H9 (cell line): ENCODE data around the gene GCC2. TPM values are rescaled to one million over a fixed set of nuclear protein-coding genes. Genes with fewer than 3 reads are reported as not detected.

Experiments used
- DNase-seq: peaks from one replicate; pipeline ENCODE4 v3.0.0-alpha.2; 2017
- H2AFZ ChIP-seq: one replicate; pipeline ENCODE4 v1.6.1; 2013; ENCODE audit warnings: mild to moderate bottlenecking, low read length, control low read depth, moderate library complexity
- H2AK5ac ChIP-seq: 2 replicates; pipeline ENCODE4 v1.6.1; 2013; ENCODE audit warnings: low read length, control low read depth, mixed read lengths; ENCODE audit not compliant: insufficient read length
- H2BK120ac ChIP-seq: one replicate; pipeline ENCODE4 v1.6.1; 2013; ENCODE audit warnings: low read depth, mild to moderate bottlenecking, low read length, control low read depth, inconsistent platforms; ENCODE audit not compliant: poor library complexity, severe bottlenecking
- H2BK12ac ChIP-seq: 2 replicates; pipeline ENCODE4 v1.6.1; 2013; ENCODE audit warnings: low read length, control low read depth, mixed read lengths, low read depth; ENCODE audit not compliant: insufficient read length
- H2BK15ac ChIP-seq: 2 replicates; pipeline ENCODE4 v1.6.1; 2013; ENCODE audit warnings: low read depth, low read length, control low read depth
- H2BK20ac ChIP-seq: one replicate; pipeline ENCODE4 v1.6.1; 2013; ENCODE audit warnings: low read depth, mild to moderate bottlenecking, low read length, control low read depth, inconsistent platforms; ENCODE audit not compliant: poor library complexity, severe bottlenecking
- H2BK5ac ChIP-seq: 2 replicates; pipeline ENCODE4 v1.6.1; 2013; ENCODE audit warnings: low read length, control low read depth, mixed read lengths; ENCODE audit not compliant: insufficient read length
- H3K14ac ChIP-seq: 2 replicates; pipeline ENCODE4 v1.6.1; 2013; ENCODE audit warnings: low read length, control low read depth; ENCODE audit not compliant: insufficient read depth
- H3K18ac ChIP-seq: 2 replicates; pipeline ENCODE4 v1.6.1; 2013; ENCODE audit warnings: low read depth, mild to moderate bottlenecking, mixed read lengths, low read length, control low read depth; ENCODE audit not compliant: insufficient read length
- H3K23ac ChIP-seq: 2 replicates; pipeline ENCODE4 v1.6.1; 2013; ENCODE audit warnings: low read length, control low read depth, mixed read lengths, low read depth; ENCODE audit not compliant: insufficient read length
- H3K23me2 ChIP-seq: 2 replicates; pipeline ENCODE4 v1.6.1; 2013; ENCODE audit warnings: low read depth, mild to moderate bottlenecking, mixed read lengths, low read length, control low read depth; ENCODE audit not compliant: insufficient read length, poor library complexity, severe bottlenecking
- H3K27ac ChIP-seq: 2 replicates; pipeline ENCODE4 v1.5.1; 2013; ENCODE audit warnings: low read length, control low read depth, mixed read lengths, low read depth; ENCODE audit not compliant: insufficient read length
- H3K27me3 ChIP-seq: 2 replicates; pipeline ENCODE4 v1.6.1; 2013; ENCODE audit warnings: low read length, control low read depth, inconsistent platforms; ENCODE audit not compliant: insufficient read depth
- H3K4ac ChIP-seq: 2 replicates; pipeline ENCODE4 v1.6.1; 2013; ENCODE audit warnings: low read depth, mild to moderate bottlenecking, control low read depth, inconsistent platforms, low read length, moderate library complexity
- H3K4me1 ChIP-seq: 2 replicates; pipeline ENCODE4 v1.6.1; 2013; ENCODE audit warnings: low read length, control low read depth, inconsistent platforms; ENCODE audit not compliant: insufficient read depth
- H3K4me2 ChIP-seq: 2 replicates; pipeline ENCODE4 v1.6.1; 2013; ENCODE audit warnings: low read length, control low read depth, mixed read lengths; ENCODE audit not compliant: insufficient read length, insufficient read depth
- H3K56ac ChIP-seq: 2 replicates; pipeline ENCODE4 v1.6.1; 2013; ENCODE audit warnings: low read depth, mild to moderate bottlenecking, mixed read lengths, low read length, control low read depth; ENCODE audit not compliant: insufficient read length
- H3K79me1 ChIP-seq: 2 replicates; pipeline ENCODE4 v1.6.1; 2013; ENCODE audit warnings: low read depth, mild to moderate bottlenecking, moderate library complexity, low read length, control low read depth, inconsistent platforms; ENCODE audit not compliant: insufficient read depth, poor library complexity, severe bottlenecking
- H3K79me2 ChIP-seq: 2 replicates; pipeline ENCODE4 v1.6.1; 2013; ENCODE audit warnings: low read length, control low read depth, inconsistent platforms; ENCODE audit not compliant: insufficient read depth
- H3K9ac ChIP-seq: 2 replicates; pipeline ENCODE4 v1.6.1; 2013; ENCODE audit warnings: low read length, control low read depth, mixed read lengths; ENCODE audit not compliant: insufficient read length; ENCODE audit errors: extremely low read depth
- H3K9me3 ChIP-seq: one replicate; pipeline ENCODE4 v1.6.1; 2013; ENCODE audit warnings: low read depth, low read length, inconsistent platforms; ENCODE audit not compliant: control insufficient read depth
- H3T11ph ChIP-seq: one replicate; pipeline ENCODE4 v1.6.1; 2013; ENCODE audit warnings: mild to moderate bottlenecking, low read length, control low read depth, inconsistent platforms
- H4K20me1 ChIP-seq: one replicate; pipeline ENCODE4 v1.6.1; 2013; ENCODE audit not compliant: control insufficient read depth, insufficient read length, insufficient read depth
- H4K5ac ChIP-seq: 2 replicates; pipeline ENCODE4 v1.6.1; 2013; ENCODE audit warnings: low read depth, mild to moderate bottlenecking, mixed read lengths, low read length, control low read depth; ENCODE audit not compliant: insufficient read length
- H4K8ac ChIP-seq: replicated peaks from 2 replicates; pipeline ENCODE4 v1.6.1; 2013; ENCODE audit warnings: low read length, control low read depth, mixed read lengths, low read depth; ENCODE audit not compliant: insufficient read length
- H4K91ac ChIP-seq: 2 replicates; pipeline ENCODE4 v1.6.1; 2013; ENCODE audit warnings: low read depth, mild to moderate bottlenecking, moderate library complexity, mixed read lengths, low read length, control low read depth; ENCODE audit not compliant: insufficient read length
- H3K27ac Mint-ChIP-seq, 3 experiments: 2 replicates in 2 of 3; 3 replicates in 1 of 3; pipeline ENCODE4 v1.8.0; 2020 to 2021; ENCODE audit warnings: mixed read lengths in 3 of 3, mild to moderate bottlenecking in 1 of 3, moderate library complexity in 1 of 3
- H3K27me3 Mint-ChIP-seq: 2 replicates; pipeline ENCODE4 v1.8.0; 2021; ENCODE audit warnings: low read depth, mild to moderate bottlenecking, moderate library complexity, mixed read lengths
- H3K36me3 Mint-ChIP-seq, 3 experiments: 2 replicates in 2 of 3; 3 replicates in 1 of 3; pipeline ENCODE4 v1.8.0; 2020 to 2021; ENCODE audit warnings: low read depth in 3 of 3, mixed read lengths in 3 of 3; ENCODE audit not compliant: insufficient read depth in 1 of 3
- H3K4me1 Mint-ChIP-seq, 2 experiments: 2 replicates each; pipeline ENCODE4 v1.8.0; 2020; ENCODE audit warnings: mixed read lengths in 2 of 2
- H3K4me3 Mint-ChIP-seq, 2 experiments: 2 replicates in 1 of 2; 3 replicates in 1 of 2; pipeline ENCODE4 v1.8.0; 2020 to 2021; ENCODE audit warnings: mild to moderate bottlenecking in 2 of 2, mixed read lengths in 2 of 2, moderate library complexity in 1 of 2
- H3K9me3 Mint-ChIP-seq, 2 experiments: 2 replicates in 1 of 2; 3 replicates in 1 of 2; pipeline ENCODE4 v1.8.0; 2020; ENCODE audit warnings: mild to moderate bottlenecking in 2 of 2, mixed read lengths in 2 of 2, moderate library complexity in 1 of 2
- WGBS: extraction: QIAGEN DNeasy Blood & Tissue Kit; methylation state at CpG from one replicate; pipeline ENCODE4 v1.1.7; 2013; ENCODE audit warnings: missing lambda C conversion rate, low lambda C conversion rate, mixed read lengths; ENCODE audit not compliant: insufficient read length; ENCODE audit errors: extremely low coverage; 5-methylcytosine and 5-hydroxymethylcytosine counted together
- total RNA-seq: library from RNA; stranded (reverse); gene quantifications from 2 replicates; pipeline ENCODE4 v1.2.1, GENCODE V29; 2021
- TF ChIP-seq, protein P1 (sequence below): fragments of 200-600 bp; sonication (generic); conservative IDR thresholded peaks from 3 replicates; pipeline ENCODE4 v1.8.0; 2021; ENCODE audit warnings: antibody characterized with exemption, mild to moderate bottlenecking

Gene GCC2
- total RNA-seq, 1 experiment from 2014 or later = 53.3 TPM

DNA sequence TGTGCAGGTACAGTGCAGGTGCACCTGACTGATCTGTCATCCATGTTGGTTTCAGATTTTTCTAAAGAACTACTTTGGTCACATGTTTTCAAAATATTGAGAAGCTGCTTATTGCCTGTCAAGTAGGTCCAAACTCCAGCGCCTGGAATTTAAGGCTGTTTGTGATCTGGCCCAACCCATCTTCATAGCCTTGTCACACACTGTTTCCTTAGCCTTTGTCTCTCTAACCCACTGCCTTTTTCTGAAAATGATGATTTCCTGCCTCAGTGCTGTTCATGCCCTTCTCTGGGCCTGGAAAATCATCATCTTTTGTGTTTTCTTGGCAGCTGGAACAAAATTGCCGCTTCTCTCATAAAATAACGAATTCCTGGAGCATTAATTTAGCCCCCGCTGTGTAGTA, 92.4 kb downstream of the GCC2 start:
- no peak overlapping the region for H3K9ac ChIP-seq
- Mint-ChIP-seq H3K27me3 (no peaks in the 10 kb centered on the region), H3K4me1 (peaks cover 11 to 16% of the 10 kb centered on the region in 2 experiments), H3K36me3 (peaks cover 12 to 20% (median 12%) of the 10 kb centered on the region in 3 experiments; a peak in 5 of 7 replicates), H3K9me3 (peaks cover 5 to 6% of the 10 kb centered on the region in 2 experiments; a peak in 4 of 5 replicates), H3K4me3 (no peak overlapping the region), H3K27ac (no peak overlapping the region)
- no peak overlapping the region for H4K8ac ChIP-seq
- TF ChIP-seq, protein P1, sequence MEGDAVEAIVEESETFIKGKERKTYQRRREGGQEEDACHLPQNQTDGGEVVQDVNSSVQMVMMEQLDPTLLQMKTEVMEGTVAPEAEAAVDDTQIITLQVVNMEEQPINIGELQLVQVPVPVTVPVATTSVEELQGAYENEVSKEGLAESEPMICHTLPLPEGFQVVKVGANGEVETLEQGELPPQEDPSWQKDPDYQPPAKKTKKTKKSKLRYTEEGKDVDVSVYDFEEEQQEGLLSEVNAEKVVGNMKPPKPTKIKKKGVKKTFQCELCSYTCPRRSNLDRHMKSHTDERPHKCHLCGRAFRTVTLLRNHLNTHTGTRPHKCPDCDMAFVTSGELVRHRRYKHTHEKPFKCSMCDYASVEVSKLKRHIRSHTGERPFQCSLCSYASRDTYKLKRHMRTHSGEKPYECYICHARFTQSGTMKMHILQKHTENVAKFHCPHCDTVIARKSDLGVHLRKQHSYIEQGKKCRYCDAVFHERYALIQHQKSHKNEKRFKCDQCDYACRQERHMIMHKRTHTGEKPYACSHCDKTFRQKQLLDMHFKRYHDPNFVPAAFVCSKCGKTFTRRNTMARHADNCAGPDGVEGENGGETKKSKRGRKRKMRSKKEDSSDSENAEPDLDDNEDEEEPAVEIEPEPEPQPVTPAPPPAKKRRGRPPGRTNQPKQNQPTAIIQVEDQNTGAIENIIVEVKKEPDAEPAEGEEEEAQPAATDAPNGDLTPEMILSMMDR = no peak
- no peak for DNase-seq
- no peak overlapping the region for H2BK5ac ChIP-seq
- H3K23ac ChIP-seq = no peak overlapping the region
- H3K27ac ChIP-seq = no peak overlapping the region
- no peak overlapping the region for H3K4ac ChIP-seq
- no peak overlapping the region for H2AK5ac ChIP-seq
- no peak overlapping the region for H2BK20ac ChIP-seq
- H3K4me1 ChIP-seq = no peaks in the 10 kb centered on the region
- WGBS = no CpG with 5 or more reads among the region's 4 CpGs
- no peak overlapping the region for H2BK12ac ChIP-seq
- no peak overlapping the region for H2BK15ac ChIP-seq
- H3K4me2 ChIP-seq = no peak overlapping the region
- H3K18ac ChIP-seq = no peak overlapping the region
- no peak overlapping the region for H4K5ac ChIP-seq
- H3K79me1 ChIP-seq = peaks cover 5% of the 10 kb centered on the region
- H3K9me3 ChIP-seq = no peaks in the 10 kb centered on the region
- H3K14ac ChIP-seq = no peak overlapping the region
- H3K56ac ChIP-seq = no peak overlapping the region
- no peak overlapping the region for H2BK120ac ChIP-seq
- no peaks in the 10 kb centered on the region for H4K20me1 ChIP-seq
- no peak overlapping the region for H3T11ph ChIP-seq
- no peak overlapping the region for H2AFZ ChIP-seq
- peaks cover 7% of the 10 kb centered on the region; the same call in 1 of the 2 replicates for H3K79me2 ChIP-seq
- no peaks in the 10 kb centered on the region for H3K23me2 ChIP-seq
- no peaks in the 10 kb centered on the region; the same call in 1 of the 2 replicates for H3K27me3 ChIP-seq
- no peak overlapping the region for H4K91ac ChIP-seq
